Activated naive CD4-positive, alpha-beta T cell treated with anti-CD3 and anti-CD28 coated beads, Interleukin-2, amount 10 ng/mL, durations not matched to agents 5 hours and 36 hours (primary cell): ENCODE measurements around the gene ZNF471. TPM values are rescaled to one million over a fixed set of nuclear protein-coding genes. Genes with fewer than 3 reads are reported as not detected.

Source experiments
- total RNA-seq, 2 experiments: library from RNA; stranded (reverse); gene quantifications; one replicate each; pipeline ENCODE4 v1.2.3, GENCODE V29; 2021

ZNF471 gene
- under 1 TPM; 0.23 to 0.43 TPM for total RNA-seq

GRCh38 chr19:56507446-56508289 lies at the start of gene ZNF471:
ZNF471 (plus strand) TSS chr19:56507855; CDS start chr19:56511572, 3,717 bp downstream.

GRCh38 chr19:56476651-56477428 lies 30.8 kb upstream of the ZNF471 start, which contains the start of gene ZNF667:
ZNF667 (minus strand) TSS chr19:56477345; CDS start chr19:56462370, 14,975 bp downstream.

GRCh38 chr19:56538761-56539263 lies 31.2 kb downstream of the ZNF471 start, which contains the start of gene ZFP28:
ZFP28 (plus strand) TSS chr19:56538948; CDS start chr19:56539019, 71 bp downstream.

DNA sequence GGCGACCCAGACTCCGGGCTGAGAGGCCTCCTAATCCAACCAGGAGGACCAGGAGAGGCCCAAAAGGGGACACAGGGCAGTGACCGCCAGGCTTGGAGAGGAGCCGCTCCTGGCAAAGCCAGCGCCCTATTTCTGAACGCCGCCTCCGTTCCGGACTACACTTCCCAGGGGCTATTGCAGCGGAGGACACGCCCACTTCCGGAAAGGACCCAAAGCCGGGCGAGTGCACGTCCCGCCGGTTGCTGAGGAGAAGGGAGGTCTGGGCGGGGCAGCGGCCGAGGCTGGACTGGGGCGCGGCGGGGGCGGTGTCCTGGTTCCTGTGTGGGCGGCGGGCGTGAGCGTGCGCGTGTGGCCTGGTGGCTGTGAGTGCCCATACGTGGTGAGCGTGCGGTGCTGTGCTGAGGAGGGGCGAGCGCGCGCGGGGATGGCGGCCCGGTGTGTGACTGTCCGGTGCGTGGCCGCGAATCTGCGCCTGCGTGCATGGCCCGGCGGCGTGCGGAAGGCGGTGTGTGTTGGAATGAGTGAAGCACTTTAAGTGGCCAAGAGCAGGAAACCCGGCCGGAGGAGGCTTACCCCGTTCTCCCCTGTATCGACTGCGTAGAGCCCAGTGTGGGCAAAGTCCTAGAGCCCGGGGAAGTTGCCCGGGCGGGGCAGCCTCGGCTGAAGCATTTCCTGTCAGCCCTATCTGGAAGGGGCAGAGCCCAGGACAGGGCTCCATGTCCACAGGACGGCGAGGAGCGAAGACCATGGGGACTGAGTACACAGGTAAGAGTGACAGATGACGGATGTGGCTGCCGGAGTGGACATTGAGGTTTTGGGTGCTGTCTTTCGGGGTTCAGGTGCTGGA lies 59.8 kb downstream of the ZNF471 start, which contains the start of gene ZNF470:
TSS of gene ZNF470 (plus strand) at position 195 of the 847 bp plus-strand sequence. CDS start 2,844 bp downstream, outside the sequence.

Other genes with a start within 250 kb of the ZNF471 start
- 1 to 10 TPM; 1.9 to 2.5 TPM for gene EDDM13, start 235.1 kb upstream of the ZNF471 start, total RNA-seq
- gene ZSCAN5A, start 193.0 kb upstream of the ZNF471 start, total RNA-seq, result 1 to 10 TPM; 7.1 to 8.6 TPM
- gene ZNF582, start 114.3 kb upstream of the ZNF471 start, total RNA-seq, result 1 to 10 TPM; 3.7 to 4.3 TPM
- gene ZNF583, start 103.5 kb upstream of the ZNF471 start, total RNA-seq, result 1 to 10 TPM; 6.2 to 6.7 TPM
- under 1 TPM; 0.24 to 0.45 TPM for gene ZNF667, start 30.5 kb upstream of the ZNF471 start, total RNA-seq
- 1 to 10 TPM; 2.2 to 3.0 TPM for gene ZFP28, start 31.1 kb downstream of the ZNF471 start, total RNA-seq
- gene ZNF470, start 59.6 kb downstream of the ZNF471 start, total RNA-seq, result 1 to 10 TPM; 4.5 to 4.7 TPM
- gene ZNF71, start 87.4 kb downstream of the ZNF471 start, total RNA-seq, result 1 to 10 TPM; 6.2 to 7.0 TPM
- gene SMIM17, start 135.3 kb downstream of the ZNF471 start, total RNA-seq, result not detected
- 1 to 10 TPM in 1 of 2 experiments, under 1 TPM in 1; 0.99 to 2.3 TPM for gene ZNF835, start 163.9 kb downstream of the ZNF471 start, total RNA-seq